Right lobe of liver (tissue), 4 donors: ENCODE data around the gene PTPRN2.

Experiments used
- CTCF ChIP-seq, 4 donors: fragments of 200-600 bp in 3 of 4; fragments of 450-650 bp in 1 of 4; IDR thresholded peaks; one replicate each; pipeline versions ENCODE4 v1.5.1 to v1.8.0; 2016 to 2022; ENCODE audit warnings: antibody characterized with exemption in 4 of 4, mild to moderate bottlenecking in 2 of 4
- POLR2A ChIP-seq: fragments of 450-650 bp; IDR thresholded peaks from one replicate; pipeline ENCODE4 v1.6.1; 2017; ENCODE audit warnings: antibody characterized with exemption, mild to moderate bottlenecking
- donor health status: DM: no; HTN: no; CAD: no.
- donor health status: DM: no; HTN: no; CAD: no.
- donor health status: DM: no; HTN: yes; CAD: no.

GRCh38 chr7:157735826-157736225 is 851.8 kb downstream of the PTPRN2 start:
- no peak for TF ChIP-seq CTCF (IDR thresholded peaks at IDR 0.05)
- no peak for TF ChIP-seq POLR2A
